ENCODE results near the gene TEK.
A peak's percentile ranks its signal among the peaks of the same experiment; 100 is the strongest.

TEK gene

DNA sequence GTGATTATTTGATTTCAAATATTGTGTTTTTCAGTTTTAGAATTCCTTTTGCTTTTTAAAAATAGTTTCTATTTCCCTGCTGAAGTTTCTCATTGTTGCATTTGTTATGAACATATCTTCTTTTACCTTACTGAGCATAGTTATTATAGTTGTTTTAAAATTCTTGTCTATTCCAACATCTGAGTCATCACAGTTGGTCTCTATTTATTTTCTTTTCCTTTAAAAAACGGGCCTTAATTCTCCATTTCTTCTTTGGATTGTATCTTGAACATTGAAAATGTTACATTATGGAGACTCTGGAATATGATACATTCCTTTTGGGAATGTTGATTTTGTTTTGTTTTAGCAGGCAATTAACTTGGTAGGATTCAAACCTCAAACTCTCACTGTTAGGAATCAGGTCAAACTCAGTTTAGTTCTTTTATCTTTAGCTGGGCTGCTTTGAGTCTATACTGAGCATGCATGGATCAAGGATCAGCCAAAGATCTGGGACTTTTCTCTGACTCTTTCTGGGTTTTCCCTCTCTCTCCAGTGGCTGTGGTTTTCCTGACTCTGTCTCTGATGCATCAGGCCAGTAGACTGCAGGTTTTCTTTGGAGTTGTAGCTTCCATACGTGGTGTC is 70.3 kb downstream of the TEK start:
- DNase-seq (ENCODE audit: low read depth, low spot score), result no peak

DNA sequence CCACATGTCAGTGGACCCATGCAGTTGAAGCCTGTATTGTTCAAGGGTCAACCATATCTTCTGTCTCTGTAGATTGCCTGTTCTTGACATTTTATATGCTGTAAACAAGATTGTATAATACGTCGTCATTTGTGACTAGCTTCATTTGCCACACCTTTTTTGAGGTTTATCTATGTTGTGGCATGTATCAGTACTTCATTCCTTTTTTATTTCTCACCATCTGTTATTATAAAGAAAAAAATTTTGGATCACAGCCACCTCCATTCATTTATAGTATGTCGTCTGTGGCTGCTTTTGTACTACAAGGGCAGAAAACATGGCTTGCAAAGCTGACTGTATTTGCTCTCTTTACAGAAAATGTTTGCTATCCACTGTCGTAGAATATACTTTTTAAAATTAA is 72.4 kb downstream of the TEK start:
- no peak for DNase-seq (ENCODE audit: low read depth, low spot score)

DNA sequence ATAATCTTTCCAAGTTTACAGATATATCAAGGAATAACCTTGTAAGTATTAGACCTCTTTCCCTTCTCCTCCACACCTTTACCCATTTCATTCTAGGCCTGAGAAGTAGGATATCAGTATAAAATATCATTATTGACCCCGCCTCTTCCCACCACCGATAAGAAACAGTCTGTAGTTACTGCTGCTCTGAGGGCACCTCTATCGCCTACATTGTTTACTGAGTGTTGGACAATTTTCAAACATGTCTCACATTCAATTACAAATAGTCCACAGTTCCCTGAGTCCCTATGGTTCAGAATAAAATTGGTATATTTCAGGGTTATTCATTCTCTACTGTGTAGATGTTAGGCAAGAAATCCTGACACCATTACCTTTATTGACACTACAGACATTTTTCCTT is 73.4 kb downstream of the TEK start:
- no peak for DNase-seq (ENCODE audit: low read depth, low spot score)

- no peak for DNase-seq (ENCODE audit: low read depth, low spot score)
These were observed 74.1 kb downstream of the TEK start for GRCh38 chr9:27183131-27183530.

DNA sequence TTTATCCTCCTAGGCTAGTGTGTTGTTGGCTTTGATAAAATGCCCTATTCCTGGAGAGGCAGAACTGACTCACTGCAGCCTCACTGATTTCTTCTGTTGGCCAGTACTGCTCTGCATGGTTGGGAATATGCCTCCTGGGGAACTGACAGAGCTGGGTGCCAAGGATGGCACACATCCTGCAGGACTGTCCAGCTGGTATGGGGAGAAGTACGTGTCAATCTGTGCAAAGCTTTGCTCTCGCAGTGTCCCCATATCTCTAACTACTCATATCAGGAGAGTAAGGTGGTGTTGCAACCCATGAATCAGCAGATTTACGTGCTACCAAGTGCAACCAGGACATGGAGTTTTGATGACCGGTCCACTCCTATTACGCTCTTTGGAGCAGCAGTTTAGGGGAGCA is 74.7 kb downstream of the TEK start:
- DNase-seq (ENCODE audit: low read depth, low spot score), result no peak

DNA sequence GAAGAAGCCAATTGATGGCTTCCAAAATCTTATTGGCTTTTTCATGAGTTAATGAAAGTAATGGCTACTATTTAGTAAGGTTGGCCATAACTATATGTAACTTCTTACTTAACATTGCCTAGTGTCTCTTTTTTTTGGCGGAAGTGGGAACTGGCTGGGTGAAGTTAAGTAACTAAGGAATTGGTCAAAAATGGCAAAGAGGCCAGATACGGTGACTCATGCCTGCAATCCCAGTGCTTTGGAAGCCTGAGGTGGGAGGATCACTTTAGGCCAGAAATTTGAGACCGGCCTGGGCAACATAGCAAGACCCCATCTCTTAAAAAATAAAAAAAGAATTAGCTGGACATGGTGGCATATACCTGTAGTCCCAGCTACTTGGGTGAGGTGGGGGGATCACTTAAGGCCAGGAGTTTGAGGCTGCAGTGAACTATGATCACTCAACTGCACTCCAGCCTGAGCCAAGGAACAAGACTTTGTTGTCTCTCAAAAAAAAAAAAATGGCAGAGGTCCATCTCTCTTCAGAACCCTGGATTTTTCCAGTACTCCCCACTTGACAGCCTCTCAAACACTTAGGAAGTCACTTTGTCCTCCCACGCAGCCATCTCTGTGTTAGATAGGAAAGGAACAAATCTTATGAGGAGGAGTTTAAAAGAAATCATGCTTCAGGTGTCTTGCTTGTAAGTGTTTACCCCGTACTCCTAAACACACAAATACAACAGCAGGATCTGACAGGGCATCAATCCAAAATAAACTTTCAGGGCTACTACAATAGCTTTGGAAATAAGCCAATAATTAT is 75.7 kb downstream of the TEK start:
- DNase-seq (ENCODE audit: low read depth, low spot score), result peak; percentile 13

DNA sequence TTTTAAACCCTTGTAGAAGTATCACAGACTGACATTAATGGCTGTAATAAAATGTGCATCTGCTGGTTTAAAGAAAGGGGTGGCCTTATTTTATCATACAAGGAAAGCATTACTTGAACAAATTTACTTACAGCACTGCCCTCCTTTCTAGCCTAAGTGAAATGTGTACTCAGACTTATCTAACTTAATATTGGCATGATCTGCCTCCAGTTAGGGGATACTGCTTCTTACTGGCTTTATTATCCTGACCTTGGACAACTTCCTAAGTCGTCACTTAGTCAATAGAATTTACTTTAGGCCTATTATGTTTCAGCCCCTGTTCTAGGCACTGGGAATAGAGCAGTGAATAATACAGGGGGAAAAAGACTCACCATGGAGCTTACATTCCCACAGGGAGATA is 79.4 kb downstream of the TEK start:
- DNase-seq (ENCODE audit: low read depth, low spot score), result no peak

DNA sequence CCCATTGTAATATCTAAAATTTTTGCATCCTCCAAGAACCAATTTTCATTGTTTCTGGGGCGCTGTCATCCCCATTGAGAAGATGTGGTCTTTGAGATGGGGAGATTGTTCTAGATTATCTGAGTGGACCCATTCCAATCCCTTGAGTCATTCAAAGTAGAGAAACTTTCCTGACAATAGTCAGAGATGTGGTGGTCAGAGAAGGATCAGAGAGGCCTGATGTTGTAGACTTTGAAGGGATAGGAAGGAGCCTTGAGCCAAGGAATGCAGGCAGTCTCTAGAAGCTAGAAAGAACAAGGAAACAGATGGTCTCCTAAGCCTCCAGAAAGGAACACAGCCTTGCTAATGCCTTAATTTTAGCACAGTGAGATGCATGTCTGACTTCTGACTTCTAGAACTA is 80.4 kb downstream of the TEK start:
- DNase-seq (ENCODE audit: low read depth, low spot score), result no peak

DNA sequence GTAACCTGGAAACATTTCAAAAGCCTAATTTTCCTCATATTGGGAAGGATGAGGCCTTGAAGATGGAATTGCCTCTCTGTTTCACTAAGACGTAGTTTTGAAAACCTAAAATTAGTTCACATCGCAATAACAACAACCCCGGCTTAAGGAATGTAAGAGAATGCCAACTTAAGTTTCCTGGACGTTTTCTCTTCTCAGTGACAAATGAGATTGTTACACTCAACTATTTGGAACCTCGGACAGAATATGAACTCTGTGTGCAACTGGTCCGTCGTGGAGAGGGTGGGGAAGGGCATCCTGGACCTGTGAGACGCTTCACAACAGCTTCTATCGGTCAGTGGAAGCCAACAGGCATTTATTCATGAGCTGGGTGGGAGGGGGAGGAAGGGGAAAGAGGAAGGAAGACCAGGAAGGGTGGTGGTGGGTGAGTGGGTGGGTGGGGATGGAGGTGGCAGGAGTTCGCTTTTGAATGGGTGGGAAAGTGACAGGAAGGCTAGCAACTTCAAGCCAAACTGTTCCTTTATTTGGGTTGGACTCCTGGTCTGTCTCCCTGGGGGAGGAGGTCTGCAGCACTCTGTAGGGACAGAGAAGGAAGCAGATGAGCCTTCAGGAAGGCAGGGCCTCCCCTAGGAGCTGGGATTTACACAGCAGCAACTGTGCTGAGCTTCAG is 83.4 kb downstream of the TEK start:
- no peak for DNase-seq (ENCODE audit: low read depth, low spot score)

DNA sequence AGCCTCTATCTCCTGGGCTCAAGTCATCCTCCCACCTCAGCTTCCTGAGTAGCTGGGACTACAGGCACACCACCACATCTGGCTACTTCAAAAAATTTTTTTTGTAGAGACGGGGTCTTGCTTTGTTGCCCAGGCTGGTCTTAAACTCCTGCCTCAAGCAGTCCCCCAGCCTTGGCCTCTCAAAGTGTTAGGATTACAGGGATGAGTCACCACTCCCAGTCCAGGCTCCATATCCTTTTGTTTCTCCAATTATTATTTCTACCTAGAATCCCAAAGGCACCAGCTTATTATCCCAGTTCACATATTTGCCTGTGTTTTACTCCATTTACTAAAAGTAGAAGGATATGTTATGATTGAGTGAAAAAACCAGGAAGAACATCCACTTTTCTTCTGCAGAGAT is 84.9 kb downstream of the TEK start:
- DNase-seq (ENCODE audit: low read depth, low spot score), result no peak

DNA sequence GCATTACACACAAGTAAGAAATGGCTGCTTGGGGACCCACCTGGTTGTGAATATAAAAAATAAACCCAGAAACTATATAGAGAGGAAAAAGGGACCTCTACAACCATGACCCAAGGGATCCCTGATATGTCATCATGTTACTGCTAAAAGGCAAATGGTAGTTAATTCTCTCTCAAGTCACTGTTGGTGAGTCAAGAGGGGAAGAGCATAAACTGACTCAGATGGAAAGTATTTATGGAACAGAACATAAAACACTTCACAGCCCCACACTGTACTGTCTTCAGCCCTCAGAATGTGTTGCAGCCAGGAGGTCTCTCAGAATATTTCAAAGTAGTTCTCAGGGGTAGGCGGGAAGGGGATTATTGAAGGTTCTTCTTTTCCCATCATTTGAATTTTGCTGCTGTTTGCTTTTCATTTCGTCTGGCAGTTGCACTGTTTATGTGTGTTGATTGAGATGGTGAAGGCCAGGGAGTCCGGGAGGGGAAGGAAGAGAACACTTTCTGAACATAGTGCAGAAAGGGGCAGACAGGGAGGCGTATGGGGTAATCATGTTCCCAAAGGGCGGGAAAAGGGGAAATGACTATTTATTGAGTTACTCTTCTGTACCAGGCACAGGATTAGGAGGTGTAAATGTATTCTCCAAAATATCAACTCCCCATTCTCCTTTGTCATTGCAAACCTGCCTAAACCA is 85.5 kb downstream of the TEK start:
- peak; percentile 21 for DNase-seq (ENCODE audit: low read depth, low spot score)

- DNase-seq (ENCODE audit: low read depth, low spot score), result no peak
These were observed 86.2 kb downstream of the TEK start for GRCh38 chr9:27195191-27195590.

- DNase-seq (ENCODE audit: low read depth, low spot score), result no peak
These were observed 87.4 kb downstream of the TEK start for GRCh38 chr9:27196383-27196782.

GRCh38 chr9:27198190-27198589 is 89.2 kb downstream of the TEK start:
- DNase-seq (ENCODE audit: low read depth, low spot score), result no peak

GRCh38 chr9:27202056-27202455 is 93.0 kb downstream of the TEK start:
- DNase-seq (ENCODE audit: low read depth, low spot score), result no peak

GRCh38 chr9:27203783-27204182 is 94.8 kb downstream of the TEK start:
- DNase-seq (ENCODE audit: low read depth, low spot score), result no peak

DNA sequence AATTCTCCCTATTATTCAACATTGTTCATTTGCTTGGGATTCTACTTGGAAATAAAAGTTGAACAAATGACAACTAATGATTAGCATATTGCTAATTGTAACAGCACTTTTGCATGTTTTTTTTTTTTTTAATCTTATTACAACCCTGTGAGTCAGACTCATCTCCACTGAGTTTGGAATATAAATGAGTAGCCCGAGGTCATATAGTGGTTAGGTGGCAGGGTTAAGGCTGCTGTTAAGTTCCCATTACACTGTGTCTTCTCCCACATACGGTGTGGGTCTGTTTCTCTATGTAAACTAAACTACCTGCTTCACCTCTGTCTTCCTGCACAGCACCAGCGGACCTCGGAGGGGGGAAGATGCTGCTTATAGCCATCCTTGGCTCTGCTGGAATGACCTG is 95.6 kb downstream of the TEK start:
- no peak for DNase-seq (ENCODE audit: low read depth, low spot score)

- no peak for DNase-seq (ENCODE audit: low read depth, low spot score)
These were observed 96.2 kb downstream of the TEK start for GRCh38 chr9:27205198-27205597.

GRCh38 chr9:27206041-27206440 is 97.0 kb downstream of the TEK start:
- no peak for DNase-seq (ENCODE audit: low read depth, low spot score)

- DNase-seq (ENCODE audit: low read depth, low spot score), result no peak
These were observed 100.0 kb downstream of the TEK start for GRCh38 chr9:27209034-27209433.

DNA sequence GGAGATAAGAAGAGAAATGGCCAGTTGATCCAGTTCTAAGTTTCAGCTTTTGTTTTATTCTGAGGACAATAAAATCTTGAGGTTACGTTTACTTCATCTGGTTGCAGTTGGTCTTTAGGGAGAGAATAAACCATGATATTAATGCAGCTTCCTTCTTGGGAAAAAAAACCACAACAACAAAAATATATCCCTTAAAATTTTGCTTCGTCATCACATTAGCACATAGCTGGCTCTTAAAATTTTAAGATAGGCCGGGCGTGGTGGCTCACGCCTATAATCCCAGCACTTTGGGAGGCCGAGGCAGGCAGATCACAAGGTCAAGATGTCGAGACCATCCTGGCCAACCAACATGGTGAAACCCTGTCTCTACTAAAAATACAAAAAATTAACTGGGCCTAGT is 101.6 kb downstream of the TEK start:
- DNase-seq (ENCODE audit: low read depth, low spot score), result no peak

DNA sequence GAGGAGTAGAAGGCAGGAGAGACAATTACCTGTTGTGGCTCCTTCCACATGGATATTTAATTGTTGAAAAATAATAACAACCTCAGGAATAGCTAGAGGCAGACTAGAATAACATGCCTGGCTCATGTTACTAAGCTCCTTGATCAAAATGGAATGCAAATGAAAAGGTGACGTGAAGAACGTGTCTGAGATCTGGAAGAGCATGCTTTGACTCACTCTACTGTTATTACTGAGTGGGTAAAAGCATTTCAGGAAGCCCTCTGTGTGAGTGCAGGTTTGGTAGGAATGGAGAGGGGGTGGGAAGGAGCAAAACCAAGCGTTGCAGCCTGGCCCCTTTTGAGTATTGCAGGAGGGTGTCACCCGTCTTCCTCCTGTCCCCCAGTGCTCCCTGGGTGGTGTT is 103.2 kb downstream of the TEK start:
- DNase-seq (ENCODE audit: low read depth, low spot score), result no peak

All from smooth muscle cell of the brain vasculature (primary cell).